ELF-1 (cell line): Measurements from ENCODE around the gene RNASEH2B.

Experiments
- DNase-seq: peaks from one replicate; pipeline ENCODE4 v3.0.0-alpha.2; 2016; ENCODE audit warnings: low read depth, low spot score

The RNASEH2B gene, protein sequence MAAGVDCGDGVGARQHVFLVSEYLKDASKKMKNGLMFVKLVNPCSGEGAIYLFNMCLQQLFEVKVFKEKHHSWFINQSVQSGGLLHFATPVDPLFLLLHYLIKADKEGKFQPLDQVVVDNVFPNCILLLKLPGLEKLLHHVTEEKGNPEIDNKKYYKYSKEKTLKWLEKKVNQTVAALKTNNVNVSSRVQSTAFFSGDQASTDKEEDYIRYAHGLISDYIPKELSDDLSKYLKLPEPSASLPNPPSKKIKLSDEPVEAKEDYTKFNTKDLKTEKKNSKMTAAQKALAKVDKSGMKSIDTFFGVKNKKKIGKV

DNA sequence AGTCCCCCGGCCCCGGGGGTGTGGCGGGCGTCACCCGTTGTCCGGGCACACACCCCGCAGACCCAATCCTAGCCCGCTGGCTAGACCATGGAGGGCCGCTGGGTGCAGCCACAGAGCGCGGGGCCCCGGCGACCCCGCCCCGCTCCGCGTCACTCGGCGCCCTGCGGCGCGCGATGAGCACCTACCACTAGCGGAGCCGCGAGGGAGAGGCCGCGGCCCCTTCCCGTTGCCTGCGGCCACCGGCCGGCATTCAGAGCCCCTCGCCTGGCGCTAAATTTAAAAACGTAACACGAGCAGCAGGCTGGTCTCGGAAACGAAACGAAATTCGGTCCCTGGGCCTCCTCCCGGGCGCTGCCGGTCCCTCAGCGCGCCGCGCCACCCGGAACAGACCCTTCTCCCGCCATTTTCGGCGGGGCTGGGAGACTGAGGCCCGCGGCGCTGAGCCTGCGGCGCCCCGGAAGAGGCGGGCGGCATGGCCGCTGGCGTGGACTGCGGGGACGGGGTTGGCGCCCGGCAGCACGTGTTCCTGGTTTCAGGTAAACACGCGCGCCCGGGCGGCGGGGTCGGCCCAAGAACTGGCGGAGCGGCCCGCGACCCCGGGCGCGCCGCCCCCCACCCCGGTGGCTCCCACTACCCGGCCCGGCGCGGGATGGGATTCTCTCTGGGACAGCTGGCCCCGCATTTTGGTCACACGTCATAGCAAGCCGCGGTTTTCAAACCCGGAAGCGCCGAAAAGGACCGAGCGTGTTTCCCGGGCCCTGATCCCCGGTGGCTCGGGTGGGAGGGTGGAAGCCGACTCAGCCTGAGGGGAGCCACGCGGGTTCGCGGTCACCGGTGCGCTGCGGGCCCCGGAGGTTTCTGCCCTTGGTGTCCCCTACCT lies at the start of gene RNASEH2B:
RNASEH2B (plus strand) TSS at position 187 of the 880 bp plus-strand sequence; CDS start at position 473, 286 bp downstream.
- peak; percentile 81 for DNase-seq

DNA sequence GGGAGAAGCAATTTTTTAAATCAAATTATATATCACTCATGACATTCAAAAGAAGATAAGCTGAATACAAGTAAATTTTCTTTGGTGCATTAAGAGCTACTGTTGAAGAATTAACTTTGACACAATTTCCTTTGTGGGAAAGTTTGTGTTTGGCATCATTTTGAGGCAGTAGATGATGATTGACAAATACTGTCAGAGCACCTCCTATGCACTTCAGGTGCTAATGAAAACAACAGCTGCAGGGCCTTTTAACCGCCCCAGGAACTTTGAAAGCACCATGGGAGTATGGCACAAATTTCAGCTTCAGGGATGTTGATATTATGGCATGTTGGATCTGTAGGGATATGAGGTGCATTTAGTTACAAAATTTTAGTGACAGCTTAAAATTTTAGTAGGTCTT lies 45.1 kb upstream of the RNASEH2B start:
- DNase-seq: no peak

DNA sequence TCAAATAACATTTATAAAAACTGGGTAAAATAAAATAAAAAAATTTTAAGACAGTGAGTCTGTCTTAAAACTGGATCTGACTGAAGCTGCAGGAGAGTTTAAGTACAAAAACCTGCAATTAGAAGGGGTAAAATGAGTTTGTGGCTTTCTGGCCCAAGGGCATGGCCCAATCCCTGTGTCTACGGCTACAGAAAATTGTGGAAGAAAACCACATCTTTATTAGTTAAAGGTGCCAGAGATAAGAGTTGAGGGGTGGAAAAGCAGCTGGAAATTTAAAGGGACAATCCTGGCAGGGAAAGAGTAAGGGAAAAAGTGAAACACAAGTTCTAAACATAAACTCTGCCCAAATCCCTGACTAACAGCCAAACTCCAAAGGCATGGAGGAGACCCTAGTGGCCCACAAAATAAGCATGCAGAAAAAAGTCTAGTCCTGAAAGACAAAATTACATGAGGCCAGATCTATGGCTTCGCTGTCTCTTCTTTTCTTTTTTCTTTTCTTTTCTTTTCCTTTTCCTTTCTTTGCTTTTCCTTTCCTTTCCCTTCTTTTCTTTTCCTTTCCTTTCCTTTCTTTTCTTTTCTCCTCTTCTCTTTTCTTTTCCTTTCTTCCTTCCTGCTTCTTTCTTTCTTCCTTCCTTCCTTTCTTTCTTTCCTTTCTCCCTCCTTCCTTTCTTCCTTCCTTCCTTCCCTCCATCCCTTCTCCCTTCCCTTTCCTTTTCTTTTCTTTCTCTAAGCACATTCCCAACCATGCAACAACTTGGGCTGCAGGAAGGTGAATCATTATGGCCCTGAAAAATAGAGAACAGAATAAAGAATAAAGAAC lies 42.6 kb upstream of the RNASEH2B start:
- no peak for DNase-seq

DNA sequence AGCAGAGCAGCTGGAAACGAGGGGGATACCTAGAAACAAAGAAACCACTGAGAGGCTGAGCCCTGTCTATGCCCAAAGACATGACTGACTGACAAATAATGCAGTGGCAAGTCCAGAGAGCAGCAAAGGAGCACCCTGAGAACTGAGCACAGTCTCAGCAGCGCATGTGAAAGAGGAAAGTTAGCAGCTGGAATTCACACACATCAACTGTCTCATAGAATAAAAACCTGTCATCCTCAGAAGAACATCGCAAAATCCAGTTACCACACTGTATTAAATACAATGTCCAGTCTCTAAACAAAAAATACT lies 42.0 kb upstream of the RNASEH2B start:
- DNase-seq: no peak

DNA sequence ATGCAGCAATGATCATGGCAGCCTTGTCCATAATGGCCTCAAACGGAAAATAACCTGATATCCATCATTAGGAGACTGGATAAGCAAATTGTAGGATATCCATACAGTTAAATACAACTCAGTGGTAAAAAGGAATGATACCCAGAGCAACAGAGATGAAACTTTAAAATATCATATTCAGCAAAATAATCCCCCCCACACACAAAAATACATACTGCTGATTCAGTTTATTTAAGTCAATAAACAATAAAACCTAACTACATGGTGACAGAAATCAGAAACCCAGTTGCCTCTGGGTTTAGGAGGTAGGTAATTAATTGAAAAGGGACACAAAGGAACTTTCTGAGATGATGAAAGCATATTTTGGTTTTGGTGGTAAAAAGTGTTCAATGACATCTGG lies 38.2 kb upstream of the RNASEH2B start:
- no peak for DNase-seq

DNA sequence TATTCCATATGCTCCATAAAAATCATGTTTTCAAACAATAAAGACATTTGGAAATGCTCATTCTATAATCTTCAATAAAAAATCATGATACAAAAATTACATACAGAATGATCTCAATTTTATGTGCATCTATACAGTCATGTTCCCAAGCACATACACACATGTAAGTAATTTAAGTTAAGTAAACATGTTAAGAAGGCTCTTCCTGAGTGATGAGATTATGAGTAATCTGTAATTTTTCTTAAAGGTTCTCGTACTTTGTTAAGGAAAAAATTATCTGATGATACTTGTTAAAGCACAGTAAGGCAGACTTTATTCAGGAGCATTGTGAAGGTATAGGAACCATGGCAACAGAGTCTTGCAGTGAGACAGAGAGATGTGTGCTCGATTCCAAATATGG lies 36.1 kb upstream of the RNASEH2B start:
- no peak for DNase-seq

DNA sequence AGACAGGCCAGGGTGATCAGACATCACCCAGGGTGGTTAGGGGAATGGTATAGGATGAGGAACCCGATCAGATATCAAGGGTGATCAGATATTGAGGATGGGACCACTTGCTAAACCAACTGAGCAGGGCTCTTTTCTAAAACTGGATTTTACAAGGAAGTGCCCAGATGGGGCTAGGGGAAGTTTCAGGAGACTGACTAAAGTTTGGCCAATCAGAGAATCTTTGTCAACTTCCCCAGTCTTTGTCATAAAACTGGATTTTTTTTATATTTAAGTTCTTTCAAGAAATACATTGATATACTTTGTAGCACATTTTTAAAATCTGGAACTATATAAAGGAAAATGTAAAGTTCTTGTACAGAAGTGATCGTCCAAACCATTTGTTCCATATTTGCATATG lies 35.6 kb upstream of the RNASEH2B start:
- DNase-seq: no peak

DNA sequence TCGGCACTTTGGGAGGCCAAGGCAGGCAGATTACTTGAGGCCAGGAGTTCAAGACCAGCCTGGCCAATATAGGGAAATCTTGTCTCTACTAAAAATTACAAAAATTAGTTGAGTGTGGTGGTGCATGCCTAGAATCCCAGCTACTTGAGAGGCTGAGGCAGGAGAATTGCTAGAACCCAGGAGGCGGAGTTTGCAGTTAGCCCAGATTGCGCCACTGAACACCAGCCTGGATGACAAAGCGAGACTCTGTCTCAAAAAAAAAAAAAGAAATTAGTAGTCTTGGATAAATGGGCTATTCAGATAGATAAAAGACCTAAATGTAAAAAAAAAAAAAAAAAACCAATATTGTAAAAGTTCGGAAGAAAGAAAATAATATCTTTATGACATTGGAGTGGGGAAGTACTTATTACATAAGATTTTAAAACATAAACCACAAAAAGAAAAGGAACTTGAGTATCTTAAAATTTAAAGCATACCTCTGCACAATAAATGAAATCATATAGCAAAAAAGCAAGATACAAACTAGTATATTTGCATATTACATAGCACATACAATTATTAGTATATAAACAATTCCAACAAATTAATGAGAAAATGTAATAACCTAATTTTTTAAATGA lies 26.7 kb upstream of the RNASEH2B start:
- DNase-seq: no peak

DNA sequence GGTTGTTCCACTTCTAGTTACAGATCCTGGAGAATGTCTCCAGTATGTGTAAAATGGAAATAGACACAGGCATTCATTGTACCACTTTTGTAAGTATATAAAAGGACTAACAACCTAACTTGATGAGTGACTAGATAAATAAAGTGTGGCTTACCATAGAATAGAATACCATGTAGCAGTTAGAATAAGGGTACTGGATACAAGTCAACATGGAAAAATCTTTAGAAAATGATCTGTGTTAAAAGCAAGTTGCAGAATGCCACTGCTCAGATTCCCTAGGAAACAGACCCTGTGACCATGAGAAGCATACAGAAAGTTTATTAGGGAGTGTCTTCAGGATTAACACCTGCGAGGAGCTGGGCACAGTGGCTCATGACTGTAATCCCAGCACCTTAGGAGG lies 25.9 kb upstream of the RNASEH2B start:
- DNase-seq: no peak

DNA sequence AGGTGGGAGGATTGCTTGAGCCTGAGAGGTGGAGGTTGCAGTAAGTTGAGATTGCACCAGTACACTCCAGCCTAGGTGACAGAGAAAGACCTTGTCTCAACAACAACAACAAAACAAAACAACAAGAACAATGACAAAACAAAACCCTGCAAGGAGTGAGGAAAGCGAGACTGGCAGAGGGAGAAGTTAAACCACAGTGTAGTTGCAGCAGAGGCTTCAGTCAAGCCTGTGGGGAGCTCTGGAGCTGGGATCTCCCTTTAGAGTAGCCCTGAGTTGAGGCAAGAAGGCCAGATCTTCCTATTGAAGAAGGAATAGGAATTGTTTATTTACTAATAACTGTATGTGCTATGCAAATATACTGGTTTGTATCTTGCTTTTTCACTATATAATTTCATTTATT lies 25.3 kb upstream of the RNASEH2B start:
- no peak for DNase-seq

DNA sequence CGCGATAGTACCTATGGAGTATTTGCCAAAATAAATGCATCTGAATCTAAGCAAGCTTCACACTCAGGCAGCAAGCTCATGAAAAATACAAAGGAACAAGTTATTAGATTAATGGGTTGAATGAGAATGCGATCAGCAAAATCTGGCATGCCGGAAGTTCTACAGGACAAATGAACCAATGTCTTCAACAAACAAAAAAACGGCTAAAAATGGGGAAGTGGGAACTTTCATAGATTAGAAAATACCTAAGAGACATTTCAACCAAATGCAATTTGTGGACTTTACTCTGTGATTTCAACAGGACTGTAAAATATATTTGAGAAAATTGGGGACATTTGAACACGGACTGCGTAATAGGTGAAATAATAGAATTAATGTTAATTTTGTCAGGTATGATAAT lies 22.4 kb upstream of the RNASEH2B start:
- DNase-seq: no peak

DNA sequence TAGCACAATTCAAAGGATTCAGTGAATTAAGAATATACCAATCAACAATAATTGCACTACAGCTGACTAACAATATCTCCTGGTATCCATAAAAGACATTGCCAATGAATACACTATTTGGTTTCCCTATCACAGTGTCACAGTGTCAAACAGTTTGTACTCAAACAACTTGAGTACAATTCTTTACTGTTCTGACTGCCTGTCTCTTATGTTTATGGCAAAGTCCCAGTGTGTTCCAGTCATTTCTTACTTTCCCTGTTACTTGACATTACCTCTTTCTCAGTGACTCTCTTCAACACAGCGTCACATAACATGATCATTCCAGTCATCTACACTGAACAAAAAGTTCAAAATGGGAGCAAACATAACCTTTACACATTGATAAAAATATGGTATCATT lies 21.2 kb upstream of the RNASEH2B start:
- DNase-seq: no peak

DNA sequence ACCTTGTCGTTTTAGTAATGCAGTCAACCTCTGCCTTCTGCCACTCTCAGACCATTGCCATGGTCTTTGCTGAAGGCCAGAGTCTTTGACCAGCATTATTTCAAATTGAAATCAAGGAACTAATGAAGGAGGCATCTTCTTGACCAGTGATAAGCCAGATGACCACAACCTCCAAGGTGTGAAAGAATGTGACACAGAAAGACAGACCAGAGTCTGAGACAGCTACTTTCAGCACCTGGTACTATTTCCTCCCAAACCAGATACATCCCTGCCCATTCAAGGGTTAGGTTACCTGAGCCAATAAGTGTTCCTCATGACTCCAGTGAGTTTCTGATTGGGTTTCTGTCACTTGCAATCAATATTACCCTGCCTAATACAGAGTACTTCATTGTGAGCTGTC lies 20.3 kb upstream of the RNASEH2B start:
- DNase-seq: no peak

DNA sequence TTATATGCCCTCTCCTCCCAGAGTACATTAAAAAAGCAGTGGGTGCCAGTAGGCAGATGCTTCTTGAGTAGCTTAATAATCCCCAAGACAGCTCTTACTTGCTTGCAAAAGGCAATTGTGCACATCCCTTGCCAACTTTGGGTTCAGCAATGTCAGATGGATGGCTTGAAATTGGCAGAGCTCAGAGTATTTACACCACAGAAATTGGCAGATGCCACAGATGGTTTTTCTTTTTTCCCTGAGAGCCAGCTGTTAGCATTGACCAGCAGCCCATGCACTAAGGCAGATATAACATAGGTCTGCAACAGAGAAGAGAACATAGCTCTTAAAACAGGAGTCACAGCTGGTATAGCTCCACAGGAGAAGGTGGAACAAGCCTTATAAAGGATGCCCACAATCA lies 18.4 kb upstream of the RNASEH2B start:
- no peak for DNase-seq

DNA sequence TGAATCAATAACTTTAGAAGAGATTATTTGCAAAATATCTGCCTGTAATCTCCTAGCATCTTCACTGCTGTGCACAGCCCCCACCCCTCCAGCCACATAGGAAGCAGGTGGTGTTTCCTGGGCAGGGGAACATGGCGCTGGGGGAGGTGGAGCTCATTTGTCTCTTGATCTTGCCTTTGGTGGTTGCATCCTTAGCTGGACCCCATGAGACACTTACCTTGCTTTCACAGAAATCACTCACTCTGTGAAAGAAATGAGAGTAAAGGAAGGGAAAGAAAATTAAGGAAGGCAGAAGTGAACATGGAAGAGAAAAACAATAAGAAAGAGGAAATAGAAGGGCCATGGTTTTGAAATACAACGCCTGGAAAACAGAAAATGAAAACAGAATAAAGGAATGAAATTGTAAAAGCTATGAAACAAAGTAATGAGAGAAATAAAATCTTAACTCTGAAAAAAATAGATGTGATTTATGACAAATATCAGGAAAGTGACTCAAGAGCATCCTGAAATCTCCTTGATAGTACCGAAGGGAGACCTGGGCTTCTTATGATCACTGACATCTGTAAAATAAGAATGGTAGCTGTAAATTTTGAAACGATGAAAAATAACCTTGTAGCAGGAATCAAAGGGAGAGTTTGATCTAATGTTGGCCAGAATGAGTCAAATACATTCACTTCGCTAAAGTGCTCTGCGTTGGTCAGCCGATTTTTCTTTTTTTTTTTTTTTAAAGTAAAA lies 17.2 kb upstream of the RNASEH2B start:
- DNase-seq: no peak

DNA sequence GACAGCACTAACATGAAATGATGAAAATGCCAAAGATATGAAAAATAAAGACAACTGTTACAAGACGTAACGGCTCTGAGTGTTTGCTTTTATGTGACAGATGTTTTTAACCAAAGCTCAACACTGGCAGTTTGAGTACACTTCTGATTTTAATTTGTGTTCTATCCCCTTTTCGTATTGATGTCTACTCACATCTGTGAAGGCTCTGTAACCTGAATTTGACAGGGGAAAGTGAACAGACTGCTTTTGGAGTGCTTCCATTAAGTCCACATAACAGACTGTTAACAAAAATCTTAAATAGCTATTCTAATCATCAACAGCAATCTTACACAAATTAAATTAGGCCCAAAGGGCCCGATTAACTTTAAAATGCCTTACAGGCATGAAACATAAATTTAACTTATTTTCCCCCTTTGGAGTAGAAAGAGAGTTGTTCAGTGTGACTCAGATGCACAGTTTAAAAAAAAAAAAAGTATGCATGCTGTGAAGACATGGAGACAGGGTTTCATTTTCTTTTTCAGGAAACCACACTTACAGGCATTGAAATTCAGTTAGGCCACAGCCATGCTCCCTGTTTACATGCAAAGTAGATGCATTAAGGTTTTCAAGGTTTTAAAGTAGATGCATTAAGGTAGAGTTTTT lies 16.3 kb upstream of the RNASEH2B start:
- DNase-seq: no peak

DNA sequence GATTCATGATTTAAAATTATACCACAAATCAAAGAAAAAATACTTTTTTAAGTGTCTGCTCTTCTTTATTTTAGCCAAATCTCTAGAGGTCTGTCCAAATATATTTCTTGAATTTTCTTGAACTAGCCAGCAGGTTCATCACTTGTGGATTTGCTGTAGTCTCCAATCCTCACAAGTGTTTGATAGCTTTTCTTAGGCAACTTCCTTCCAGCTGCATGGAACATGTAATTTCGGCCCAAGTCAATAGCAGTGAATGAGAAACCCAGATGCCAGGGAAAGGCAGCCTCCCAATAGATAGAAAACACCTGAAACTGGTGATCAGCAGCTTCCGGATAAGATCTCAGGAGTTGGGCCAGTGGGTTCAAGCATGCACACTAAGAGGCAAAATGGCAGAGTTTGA lies 15.6 kb upstream of the RNASEH2B start:
- no peak for DNase-seq

DNA sequence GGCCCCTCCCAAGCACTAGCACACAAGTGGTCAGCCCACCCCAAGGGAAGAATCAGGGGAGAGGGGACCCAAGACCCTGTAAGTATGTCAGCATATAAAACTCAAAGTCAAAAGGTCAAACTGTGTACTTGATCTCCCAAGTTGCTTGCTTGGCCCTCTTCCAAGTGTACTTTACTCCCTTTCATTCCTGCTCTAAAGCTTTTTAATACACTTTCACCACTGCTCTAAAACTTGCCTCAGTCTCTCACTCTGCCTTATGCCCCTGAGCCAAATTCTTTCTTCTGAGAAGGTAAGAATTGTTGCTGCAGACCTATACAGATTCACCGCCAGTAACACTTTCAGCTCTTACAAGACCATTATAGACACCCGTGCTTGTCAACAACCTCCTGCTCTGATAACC lies 15.1 kb upstream of the RNASEH2B start:
- DNase-seq: no peak

DNA sequence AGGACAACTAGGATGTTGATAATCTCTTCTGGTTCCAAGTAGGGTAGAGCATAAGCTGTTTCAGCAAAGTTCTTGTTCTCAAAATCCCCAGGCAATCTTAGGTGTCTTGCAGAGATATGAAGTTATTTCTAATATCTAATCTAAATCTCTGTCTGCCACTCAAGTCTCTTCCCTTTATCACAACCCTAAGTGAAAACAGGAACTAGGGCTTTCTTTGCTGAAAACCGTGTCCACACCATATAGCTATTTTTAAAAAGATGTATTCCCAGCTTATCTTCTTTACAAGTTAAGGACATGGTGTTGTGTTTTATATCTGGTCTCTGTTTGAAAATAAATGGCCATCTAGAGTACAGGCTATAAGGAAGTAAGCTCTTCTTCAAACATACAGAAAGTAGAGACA lies 11.3 kb upstream of the RNASEH2B start:
- DNase-seq: no peak

DNA sequence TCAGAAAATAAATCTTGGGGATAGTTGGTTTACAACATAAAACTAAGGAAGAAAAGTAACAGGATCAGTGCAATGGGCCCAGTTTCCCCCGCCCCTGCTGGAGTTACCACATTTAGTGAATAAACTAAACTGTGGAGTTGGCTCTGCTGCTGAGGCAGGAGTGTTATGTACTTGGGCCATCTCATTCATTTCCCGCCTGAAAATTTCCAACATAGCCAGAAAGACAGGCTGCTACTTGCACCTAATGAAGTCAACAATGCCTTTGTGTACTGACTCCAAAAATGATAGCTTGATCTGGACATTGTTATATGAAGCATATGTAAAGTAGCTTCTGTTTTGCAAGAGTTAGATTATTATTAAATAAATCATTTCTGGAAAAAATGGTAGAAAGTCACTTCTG lies 7.9 kb upstream of the RNASEH2B start:
- no peak for DNase-seq

DNA sequence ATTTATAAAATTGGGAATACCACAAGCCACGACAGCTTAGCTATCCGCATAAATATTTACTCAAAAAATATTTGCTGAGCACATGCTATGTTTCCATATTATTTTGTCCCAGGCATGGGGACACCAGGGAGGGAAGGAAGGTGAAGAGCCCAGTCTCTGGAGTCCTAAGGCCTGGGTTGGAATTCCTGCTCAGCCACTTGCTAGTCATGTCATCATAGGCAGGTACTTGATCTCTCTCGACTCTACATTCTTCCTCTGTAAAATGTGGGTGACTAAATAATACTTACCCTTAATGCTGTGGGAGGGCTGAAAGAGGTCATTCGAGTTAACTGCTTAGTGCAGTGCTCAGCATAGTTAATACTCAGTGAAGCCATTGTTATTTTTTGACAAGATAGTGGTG lies 4.3 kb upstream of the RNASEH2B start:
- no peak for DNase-seq
